Measurements from ENCODE around the gene UNC45A. TPM values are rescaled to one million over a fixed set of nuclear protein-coding genes. Genes with fewer than 3 reads are reported as not detected.
"Not testable (repeated sequence)": the region's sequence is repeated elsewhere in the genome, so short reads cannot be mapped to it uniquely, and the experiment has no call there.

The UNC45A gene
- total RNA-seq, 1 donor: 14.4 TPM

DNA sequence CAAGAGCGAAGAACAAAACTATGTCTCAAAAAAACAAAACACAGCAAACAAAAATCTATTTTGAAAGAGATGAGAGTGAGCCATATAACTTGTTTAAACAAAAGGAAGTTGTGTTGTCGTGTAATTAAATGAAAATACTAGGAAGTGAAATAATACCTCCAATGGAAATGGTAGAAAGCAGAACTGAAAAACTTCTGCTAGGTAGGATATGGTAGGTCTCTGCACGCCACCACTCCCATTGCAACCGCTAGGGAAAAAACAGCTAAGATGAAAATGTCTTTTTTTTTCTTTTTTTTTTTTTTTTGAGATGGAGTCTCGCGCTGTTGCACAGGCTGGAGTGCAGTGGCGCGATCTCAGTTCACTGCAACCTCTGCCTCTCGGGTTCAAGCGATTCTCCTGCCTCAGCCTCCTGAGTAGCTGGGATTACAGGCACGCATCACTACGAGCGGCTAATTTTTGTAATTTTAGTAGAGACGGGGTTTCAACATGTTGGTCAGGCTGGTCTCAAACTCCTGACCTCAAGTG lies 37.9 kb upstream of the UNC45A start:
- not testable (repeated sequence) for H3K4me3 ChIP-seq (ENCODE audit: low read length); H3K27me3 ChIP-seq (ENCODE audit: insufficient read depth, low read length); H3K9me3 ChIP-seq (ENCODE audit: low read depth, low read length)
- peaks cover 28% of the 10 kb centered on the region for H3K4me1 ChIP-seq (ENCODE audit: insufficient read depth, low read length)

DNA sequence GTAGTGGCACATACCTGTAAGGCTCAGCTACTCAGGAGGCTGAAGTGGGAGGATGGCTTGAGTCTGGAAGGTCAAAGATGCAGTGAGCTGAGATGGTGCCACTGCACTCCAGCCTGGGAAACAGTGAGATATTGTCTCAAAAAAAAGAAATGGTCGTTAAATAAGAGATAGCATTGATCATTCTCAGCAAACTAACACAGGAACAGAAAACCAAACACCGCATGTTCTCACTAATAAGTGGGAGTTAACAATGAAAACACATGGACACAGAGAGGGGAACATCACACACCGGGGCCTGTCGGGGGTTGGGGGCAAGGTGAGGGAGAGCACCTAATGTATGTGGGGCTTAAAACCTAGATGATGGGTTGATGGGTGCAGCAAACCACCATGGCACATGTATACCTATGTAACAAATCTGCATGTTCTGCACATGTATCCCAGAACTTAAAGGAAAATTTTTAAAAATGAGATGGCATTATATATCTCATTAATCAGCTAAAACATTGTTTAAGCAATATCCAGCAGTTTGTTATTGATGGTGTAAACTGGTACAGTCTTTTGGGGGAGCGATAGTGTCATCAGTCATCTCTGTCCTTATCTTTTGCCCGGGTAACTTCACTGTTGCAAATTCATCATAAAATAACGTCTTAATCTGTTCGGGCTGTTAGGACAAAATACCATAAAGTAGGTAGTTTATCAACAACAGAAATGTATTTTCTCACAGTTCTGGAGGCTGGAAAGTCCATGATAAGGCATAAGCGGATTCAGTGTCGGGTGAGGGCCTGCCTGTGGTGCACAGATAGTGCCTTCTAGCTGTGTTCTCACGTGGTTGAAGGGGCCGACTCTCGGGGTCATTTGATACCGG lies 33.7 kb upstream of the UNC45A start:
- no peaks in the 10 kb centered on the region for H3K27me3 ChIP-seq (ENCODE audit: insufficient read depth, low read length)
- H3K9me3 ChIP-seq (ENCODE audit: low read depth, low read length): no peaks in the 10 kb centered on the region
- H3K4me1 ChIP-seq (ENCODE audit: insufficient read depth, low read length): peaks cover 27% of the 10 kb centered on the region
- H3K4me3 ChIP-seq (ENCODE audit: low read length): no peak overlapping the region

DNA sequence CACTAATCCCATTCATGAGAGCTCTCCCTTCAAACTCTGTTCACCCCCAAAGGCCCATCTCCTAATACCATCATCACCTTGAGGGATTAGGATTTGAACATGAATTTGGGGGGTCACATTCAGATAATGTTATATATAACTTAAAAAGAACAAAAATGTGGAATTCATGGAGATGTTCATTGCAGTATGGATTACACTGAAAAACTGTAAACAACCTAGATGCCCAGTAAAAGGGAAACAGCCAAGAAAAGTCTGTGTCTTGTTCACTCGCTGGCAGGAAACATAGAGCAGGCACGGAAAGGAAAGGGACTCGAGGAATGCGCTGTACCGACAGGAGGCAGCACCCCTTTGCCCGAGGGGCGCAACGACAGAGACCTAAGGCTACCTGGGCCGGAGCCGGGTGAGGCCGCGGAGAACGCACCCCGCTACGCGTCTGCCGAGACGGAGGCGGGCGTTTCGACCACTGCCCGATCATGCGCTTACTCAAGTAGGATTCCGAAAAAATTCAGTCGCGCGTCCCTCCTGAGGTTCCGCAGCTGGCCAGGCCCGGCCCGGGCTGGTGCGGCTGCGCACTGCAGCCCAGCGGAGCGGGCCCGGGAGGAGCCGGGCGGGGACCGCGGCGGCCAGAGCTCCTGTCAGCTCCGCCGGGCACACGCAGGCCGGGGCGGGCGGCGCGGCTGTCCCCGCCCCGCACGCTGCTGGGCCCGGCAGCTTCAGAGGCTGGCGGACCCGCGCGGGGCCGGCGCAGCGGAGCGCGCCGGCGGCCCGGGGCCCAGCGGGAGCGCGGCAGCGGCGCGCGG lies 32.8 kb upstream of the UNC45A start:
- Histone ChIP-seq H3K27me3 (ENCODE audit: insufficient read depth, low read length) (no peaks in the 10 kb centered on the region), H3K4me3 (ENCODE audit: low read length) (peak overlapping the region; percentile 71), H3K4me1 (ENCODE audit: insufficient read depth, low read length) (peaks cover 19% of the 10 kb centered on the region), H3K9me3 (ENCODE audit: low read depth, low read length) (no peaks in the 10 kb centered on the region)

DNA sequence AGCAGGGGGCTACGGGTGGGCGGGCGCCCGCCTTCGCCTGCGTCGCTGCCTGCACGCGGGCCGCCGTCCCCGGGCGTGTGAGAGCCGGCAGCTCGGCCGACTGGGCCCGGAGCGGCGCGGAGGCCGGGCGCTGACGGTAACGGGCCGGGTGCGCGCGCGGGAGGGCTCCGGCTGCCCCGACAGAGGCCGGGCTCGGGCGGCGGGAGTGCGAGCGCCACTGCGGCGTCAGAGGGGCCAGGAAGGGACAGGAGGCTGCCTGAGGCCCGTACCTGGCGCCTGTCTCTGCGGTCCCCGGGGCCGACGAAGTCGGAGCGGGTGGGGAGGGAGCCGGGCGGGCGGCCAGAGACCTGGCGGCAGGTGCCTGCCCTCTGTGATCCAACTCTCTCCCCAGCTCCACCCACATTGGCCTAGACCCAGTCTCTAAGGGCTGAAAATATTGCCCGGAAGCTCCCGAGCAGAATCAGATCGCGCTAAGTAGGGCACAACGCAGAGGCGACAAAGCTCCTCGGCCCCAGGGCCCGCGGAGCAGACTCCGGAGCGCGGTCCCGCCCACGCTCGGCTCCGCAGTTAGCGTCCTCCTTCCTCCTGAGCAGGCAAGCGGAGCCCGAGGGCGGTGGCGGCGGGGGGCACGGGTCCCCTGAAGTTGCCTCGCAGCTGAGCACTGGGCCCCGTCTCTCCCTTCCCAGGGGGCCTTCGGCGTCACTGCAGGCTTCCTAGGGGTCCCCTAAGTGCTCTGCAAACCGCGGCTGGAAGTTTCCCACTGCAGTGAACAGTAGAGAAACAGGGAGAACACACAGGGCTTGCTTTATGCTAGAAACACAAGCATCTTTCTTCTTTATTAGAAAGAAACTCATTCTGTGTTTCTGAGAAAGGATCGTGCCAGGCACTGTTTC lies 32.0 kb upstream of the UNC45A start, which contains the start of gene MAN2A2:
TSS of gene MAN2A2 (plus strand) at position 463 of the 893 bp plus-strand sequence. CDS start 906 bp downstream, outside the sequence.
- H3K27me3 ChIP-seq (ENCODE audit: insufficient read depth, low read length): no peaks in the 10 kb centered on the region
- H3K4me3 ChIP-seq (ENCODE audit: low read length): peak within 1 kb of the TSS; percentile 71
- H3K4me1 ChIP-seq (ENCODE audit: insufficient read depth, low read length): peaks cover 19% of the 10 kb centered on the region
- no peaks in the 10 kb centered on the region for H3K9me3 ChIP-seq (ENCODE audit: low read depth, low read length)

DNA sequence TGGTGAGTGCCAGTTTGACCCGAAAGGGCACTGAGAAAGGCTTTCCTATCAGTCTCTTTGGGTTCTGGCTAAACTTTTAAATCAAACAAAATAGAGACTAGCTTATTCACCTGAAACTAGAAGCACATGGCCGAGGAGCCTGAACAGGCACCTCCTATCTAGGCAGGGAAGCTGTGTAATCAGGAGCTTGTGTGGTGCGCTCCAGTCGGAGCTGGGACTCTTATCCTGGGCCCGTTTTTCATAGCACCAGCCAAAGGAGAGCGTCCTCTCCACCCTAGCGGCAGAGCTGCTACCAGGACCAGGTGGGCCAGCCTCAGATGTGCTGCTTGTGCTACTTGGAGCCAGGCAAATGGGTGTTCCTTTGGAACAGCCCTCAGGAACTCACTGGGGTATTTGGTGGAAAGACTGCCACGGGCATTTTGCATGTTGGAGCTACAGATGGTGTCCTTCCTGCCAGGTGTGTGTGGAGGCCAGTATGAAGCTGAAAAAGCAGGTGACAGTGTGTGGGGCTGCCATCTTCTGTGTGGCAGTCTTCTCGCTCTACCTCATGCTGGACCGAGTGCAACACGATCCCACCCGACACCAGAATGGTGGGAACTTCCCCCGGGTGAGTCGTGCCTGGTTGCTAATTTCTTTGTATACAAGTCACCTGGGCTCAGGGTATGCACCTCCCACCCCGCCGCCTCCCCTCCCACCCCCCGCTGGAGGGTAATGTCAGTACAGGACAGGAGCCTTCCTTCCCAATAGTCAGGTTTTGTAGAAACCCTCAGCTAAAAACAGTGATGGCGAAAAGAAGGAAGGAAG lies 31.1 kb upstream of the UNC45A start:
- no peaks in the 10 kb centered on the region for H3K9me3 ChIP-seq (ENCODE audit: low read depth, low read length)
- no peaks in the 10 kb centered on the region for H3K27me3 ChIP-seq (ENCODE audit: insufficient read depth, low read length)
- peaks cover 19% of the 10 kb centered on the region for H3K4me1 ChIP-seq (ENCODE audit: insufficient read depth, low read length)
- peak overlapping the region; percentile 71 for H3K4me3 ChIP-seq (ENCODE audit: low read length)

DNA sequence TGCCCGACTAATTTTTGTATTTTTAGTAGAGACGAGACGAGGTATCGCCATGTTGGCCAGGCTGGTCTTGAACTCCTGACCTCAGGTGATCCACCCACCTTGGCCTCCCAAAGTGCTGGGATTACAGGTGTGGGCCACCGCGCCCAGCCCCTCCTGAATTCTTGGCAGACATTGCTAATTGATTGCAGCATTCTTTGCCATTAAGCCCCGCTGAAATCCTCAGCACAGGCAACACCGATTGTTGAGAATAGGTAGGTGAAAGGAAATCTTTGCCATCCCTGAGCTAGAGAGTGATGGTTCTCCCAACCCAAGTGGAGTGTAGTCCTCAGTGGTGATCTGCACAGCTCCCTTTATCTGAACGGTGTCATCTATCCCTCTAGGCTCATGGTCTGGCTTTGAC lies 30.3 kb upstream of the UNC45A start:
- Histone ChIP-seq H3K4me1 (ENCODE audit: insufficient read depth, low read length) (peaks cover 19% of the 10 kb centered on the region), H3K9me3 (ENCODE audit: low read depth, low read length) (no peaks in the 10 kb centered on the region), H3K27me3 (ENCODE audit: insufficient read depth, low read length) (no peaks in the 10 kb centered on the region), H3K4me3 (ENCODE audit: low read length) (no peak overlapping the region)

DNA sequence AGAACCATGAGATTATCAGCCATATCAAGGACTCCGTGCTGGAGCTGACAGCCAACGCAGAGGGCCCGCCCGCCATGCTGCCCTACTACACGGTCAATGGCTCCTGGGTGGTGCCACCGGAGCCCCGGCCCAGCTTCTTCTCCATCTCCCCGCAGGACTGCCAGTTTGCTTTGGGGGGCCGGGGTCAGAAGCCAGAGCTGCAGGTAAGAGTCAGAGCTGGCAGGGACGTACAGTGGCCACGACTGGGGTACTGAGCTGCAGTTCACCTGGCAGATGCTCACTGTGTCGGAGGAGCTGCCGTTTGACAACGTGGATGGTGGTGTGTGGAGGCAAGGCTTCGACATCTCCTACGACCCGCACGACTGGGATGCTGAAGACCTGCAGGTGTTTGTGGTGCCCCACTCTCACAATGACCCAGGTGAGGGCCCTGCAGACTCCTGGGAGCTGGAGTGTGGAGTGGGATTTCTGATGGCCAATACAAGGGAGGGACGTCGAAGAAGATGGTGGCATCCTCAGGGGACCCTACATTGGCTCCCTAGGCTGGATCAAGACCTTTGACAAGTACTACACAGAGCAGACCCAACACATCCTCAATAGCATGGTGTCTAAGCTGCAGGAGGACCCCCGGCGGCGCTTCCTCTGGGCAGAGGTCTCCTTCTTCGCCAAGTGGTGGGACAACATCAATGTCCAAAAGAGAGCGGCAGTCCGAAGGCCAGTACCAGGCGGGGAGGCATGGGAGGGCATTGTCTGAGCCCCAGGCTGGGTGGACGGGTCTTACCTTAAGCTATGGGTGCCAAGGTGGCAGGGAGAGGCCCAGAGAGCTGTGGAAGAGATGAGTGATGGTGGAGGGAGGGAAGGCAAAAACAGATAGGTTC lies 29.5 kb upstream of the UNC45A start:
- H3K4me1 ChIP-seq (ENCODE audit: insufficient read depth, low read length): peaks cover 19% of the 10 kb centered on the region
- H3K4me3 ChIP-seq (ENCODE audit: low read length): no peak overlapping the region
- H3K9me3 ChIP-seq (ENCODE audit: low read depth, low read length): no peaks in the 10 kb centered on the region

DNA sequence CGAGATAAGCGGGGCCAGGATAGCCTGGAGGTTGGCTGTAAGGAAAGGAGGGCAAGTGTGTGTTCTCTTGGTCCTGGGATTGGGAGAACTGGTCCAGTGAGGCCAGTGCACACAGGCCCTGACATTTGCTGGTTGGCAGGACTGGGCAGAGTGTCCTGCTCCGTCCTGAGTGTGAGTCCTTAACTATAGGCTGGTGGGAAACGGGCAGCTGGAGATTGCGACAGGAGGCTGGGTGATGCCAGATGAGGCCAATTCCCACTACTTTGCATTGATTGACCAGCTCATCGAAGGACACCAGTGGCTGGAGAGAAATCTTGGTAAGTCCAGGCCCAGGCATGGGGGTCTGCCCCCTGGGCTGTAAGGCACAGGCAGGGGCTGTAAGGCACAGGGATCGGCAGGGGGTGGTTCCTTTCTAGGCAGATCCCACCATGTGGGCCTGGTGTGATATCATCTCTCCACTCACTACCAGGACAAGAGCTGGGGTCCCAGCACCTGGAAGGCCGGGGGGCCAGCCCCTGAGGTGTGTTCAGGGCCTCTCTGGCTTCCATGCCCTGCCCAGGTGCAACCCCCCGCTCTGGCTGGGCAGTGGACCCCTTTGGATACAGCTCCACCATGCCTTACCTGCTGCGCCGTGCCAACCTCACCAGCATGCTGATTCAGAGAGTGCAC lies 28.8 kb upstream of the UNC45A start:
- no peaks in the 10 kb centered on the region for H3K27me3 ChIP-seq (ENCODE audit: insufficient read depth, low read length)
- no peak overlapping the region for H3K4me3 ChIP-seq (ENCODE audit: low read length)
- no peaks in the 10 kb centered on the region for H3K9me3 ChIP-seq (ENCODE audit: low read depth, low read length)
- peaks cover 19% of the 10 kb centered on the region for H3K4me1 ChIP-seq (ENCODE audit: insufficient read depth, low read length)

More for the DNA sequence above, 29.5 kb upstream of the UNC45A start:
- no peaks in the 10 kb centered on the region for H3K27me3 ChIP-seq (ENCODE audit: insufficient read depth, low read length)

DNA sequence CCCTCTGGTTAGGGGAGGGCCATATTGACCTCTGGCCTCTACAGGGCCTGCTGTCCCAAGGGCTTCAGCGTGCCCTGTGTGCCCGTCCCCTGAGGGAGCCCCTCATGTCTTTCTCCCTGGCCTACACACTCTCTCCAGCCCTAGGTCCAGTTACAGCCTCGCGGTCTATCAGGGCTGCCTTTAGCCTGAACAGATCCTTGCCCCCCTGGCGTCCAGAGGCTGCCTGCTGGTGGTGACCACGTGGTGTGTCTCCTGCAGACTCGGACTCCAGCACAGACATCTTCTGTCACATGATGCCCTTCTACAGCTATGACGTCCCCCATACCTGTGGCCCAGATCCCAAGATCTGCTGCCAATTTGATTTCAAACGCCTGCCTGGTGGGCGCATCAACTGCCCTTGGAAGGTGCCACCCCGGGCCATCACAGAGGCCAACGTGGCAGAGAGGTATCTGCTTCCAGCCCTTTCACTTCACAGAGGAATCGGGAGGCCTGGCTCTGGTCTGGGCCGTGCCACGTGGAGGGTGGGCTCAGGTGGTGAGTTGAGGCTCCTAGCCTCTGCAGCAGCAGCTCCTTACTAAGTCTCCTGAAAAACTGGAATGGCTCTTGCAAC lies 27.9 kb upstream of the UNC45A start:
- no peaks in the 10 kb centered on the region for H3K27me3 ChIP-seq (ENCODE audit: insufficient read depth, low read length)
- peaks cover 10% of the 10 kb centered on the region for H3K4me1 ChIP-seq (ENCODE audit: insufficient read depth, low read length)
- H3K9me3 ChIP-seq (ENCODE audit: low read depth, low read length): no peaks in the 10 kb centered on the region
- H3K4me3 ChIP-seq (ENCODE audit: low read length): no peak overlapping the region

DNA sequence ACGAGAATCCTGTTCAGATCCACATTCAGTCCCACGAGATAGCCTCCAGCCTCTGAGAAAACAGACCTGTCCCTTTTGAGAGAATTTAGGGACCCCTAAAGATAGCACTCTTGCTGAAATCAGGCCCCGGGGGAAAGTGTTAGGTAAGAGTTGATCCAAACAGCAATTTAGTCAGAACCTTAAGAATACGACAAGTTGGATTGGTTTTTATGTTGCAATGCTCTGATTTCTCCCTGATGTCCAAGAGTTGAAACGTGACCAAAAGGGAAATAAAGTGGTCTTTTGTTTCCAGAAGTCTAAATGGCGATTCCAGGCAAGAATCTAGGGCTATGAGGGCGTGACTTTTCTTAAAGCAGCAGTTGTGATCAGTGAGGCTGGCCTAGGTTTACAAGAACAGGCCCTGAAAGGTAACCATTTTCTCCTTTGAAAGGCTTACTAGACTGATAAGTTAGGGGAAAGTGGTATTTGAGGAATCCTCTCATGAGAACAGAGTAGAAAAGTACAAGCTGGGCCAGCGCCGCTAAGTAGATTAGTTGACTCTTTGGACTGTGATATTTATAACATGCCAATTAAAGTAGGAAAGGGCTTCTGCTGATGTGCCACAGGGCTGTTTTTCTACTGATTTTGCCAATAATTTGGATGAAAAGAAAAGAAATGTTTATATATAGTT lies 27.1 kb upstream of the UNC45A start:
- no peaks in the 10 kb centered on the region for H3K27me3 ChIP-seq (ENCODE audit: insufficient read depth, low read length)
- no peak overlapping the region for H3K4me3 ChIP-seq (ENCODE audit: low read length)
- H3K9me3 ChIP-seq (ENCODE audit: low read depth, low read length): no peaks in the 10 kb centered on the region
- peaks cover 15% of the 10 kb centered on the region for H3K4me1 ChIP-seq (ENCODE audit: insufficient read depth, low read length)

DNA sequence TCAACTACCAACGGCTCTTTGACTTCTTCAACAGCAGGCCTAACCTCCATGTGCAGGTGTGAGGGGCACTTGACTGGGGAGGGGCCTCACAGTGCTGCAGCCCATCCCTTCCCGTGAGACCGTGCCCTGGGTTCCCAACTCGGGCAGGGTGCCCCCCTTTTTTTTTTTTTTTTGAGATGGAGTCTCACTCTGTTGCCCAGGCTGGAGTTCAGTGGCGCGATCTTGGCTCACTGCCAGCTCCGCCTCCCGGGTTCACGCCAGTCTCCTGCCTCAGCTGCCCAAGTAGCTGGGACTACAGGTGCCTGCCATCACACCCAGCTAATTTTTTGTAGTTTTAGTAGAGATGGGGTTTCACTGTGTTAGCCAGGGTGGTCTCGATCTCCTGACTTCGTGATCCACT lies 25.6 kb upstream of the UNC45A start:
- not testable (repeated sequence) for H3K27me3 ChIP-seq (ENCODE audit: insufficient read depth, low read length); H3K4me3 ChIP-seq (ENCODE audit: low read length); H3K9me3 ChIP-seq (ENCODE audit: low read depth, low read length)
- peaks cover 19% of the 10 kb centered on the region for H3K4me1 ChIP-seq (ENCODE audit: insufficient read depth, low read length)

DNA sequence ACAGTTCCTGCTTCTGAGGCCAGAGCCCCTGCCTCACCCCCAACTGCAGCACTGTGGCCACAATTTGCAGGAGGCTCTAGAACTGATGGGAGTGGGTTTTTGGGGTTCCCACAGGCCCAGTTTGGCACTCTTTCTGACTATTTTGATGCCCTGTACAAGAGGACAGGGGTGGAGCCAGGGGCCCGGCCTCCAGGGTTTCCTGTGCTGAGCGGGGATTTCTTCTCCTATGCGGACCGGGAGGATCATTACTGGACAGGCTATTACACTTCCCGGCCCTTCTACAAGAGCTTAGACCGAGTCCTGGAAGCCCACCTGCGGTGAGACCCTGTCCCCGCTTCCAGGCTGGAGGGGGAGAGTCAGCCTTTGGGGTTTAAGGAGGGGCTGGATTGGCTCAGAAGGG lies 25.1 kb upstream of the UNC45A start:
- peaks cover 24% of the 10 kb centered on the region for H3K4me1 ChIP-seq (ENCODE audit: insufficient read depth, low read length)
- no peaks in the 10 kb centered on the region for H3K27me3 ChIP-seq (ENCODE audit: insufficient read depth, low read length)
- H3K4me3 ChIP-seq (ENCODE audit: low read length): no peak overlapping the region
- no peaks in the 10 kb centered on the region for H3K9me3 ChIP-seq (ENCODE audit: low read depth, low read length)
